GM12878 (cell line): ENCODE data around the gene FNTB. TPM values are rescaled to one million over a fixed set of nuclear protein-coding genes. Genes with fewer than 3 reads are reported as not detected.

Experiments
- ATF7 ChIP-seq: fragments of 450-650 bp; IDR thresholded peaks from 2 replicates; pipeline ENCODE4 v1.6.1; 2016; ENCODE audit warnings: low read depth, mild to moderate bottlenecking
- CBX5 ChIP-seq: sonication (generic); IDR thresholded peaks from 2 replicates; pipeline ENCODE4 v1.6.1; 2016; ENCODE audit warnings: low read depth, moderate library complexity, mild to moderate bottlenecking, inconsistent platforms
- CREB1 ChIP-seq: IDR thresholded peaks from 2 replicates; pipeline ENCODE4 v1.6.1; 2012; ENCODE audit warnings: low read depth, mild to moderate bottlenecking, inconsistent platforms
- E2F8 ChIP-seq: fragments of 450-650 bp; IDR thresholded peaks from 2 replicates; pipeline ENCODE4 v1.6.1; 2018; ENCODE audit warnings: mild to moderate bottlenecking, low read depth, moderate library complexity; ENCODE audit not compliant: partially characterized antibody
- IKZF1 ChIP-seq: fragments of 450-650 bp; conservative IDR thresholded peaks from 2 replicates; pipeline ENCODE4 v1.6.1; 2017; ENCODE audit warnings: antibody characterized with exemption, mild to moderate bottlenecking
- KAT2A ChIP-seq: conservative IDR thresholded peaks from 2 replicates; pipeline ENCODE4 v1.6.1; 2011; ENCODE audit warnings: low read depth, low read length; ENCODE audit not compliant: control insufficient read depth
- MTA2 ChIP-seq: fragments of 450-650 bp; IDR thresholded peaks from 2 replicates; pipeline ENCODE4 v1.6.1; 2016; ENCODE audit warnings: low read depth, mild to moderate bottlenecking, moderate library complexity
- NFIC ChIP-seq: IDR thresholded peaks from 2 replicates; pipeline ENCODE4 v1.6.1; 2012; ENCODE audit warnings: low read depth, mild to moderate bottlenecking, inconsistent platforms, low read length, moderate library complexity
- NFYA ChIP-seq: IDR thresholded peaks from 2 replicates; pipeline ENCODE4 v1.6.1; 2011; ENCODE audit warnings: low read depth, mild to moderate bottlenecking, low read length, improper control_type of control experiment, borderline replicate concordance
- PKNOX1 ChIP-seq: fragments of 450-650 bp; IDR thresholded peaks from 2 replicates; pipeline ENCODE4 v1.6.1; 2016; ENCODE audit warnings: mild to moderate bottlenecking
- PRDM15 ChIP-seq: fragments of 450-650 bp; formaldehyde crosslinking; IDR thresholded peaks from 2 replicates; pipeline ENCODE4 v1.4.0; 2020; ENCODE audit warnings: mild to moderate bottlenecking, moderate library complexity
- RAD21 ChIP-seq: IDR thresholded peaks from 2 replicates; pipeline ENCODE4 v1.6.1; 2011; ENCODE audit warnings: mild to moderate bottlenecking, low read depth, low read length, moderate library complexity; ENCODE audit not compliant: insufficient read depth
- RAD51 ChIP-seq: fragments of 450-650 bp; IDR thresholded peaks from 2 replicates; pipeline ENCODE4 v1.6.1; 2016; ENCODE audit warnings: moderate library complexity, mild to moderate bottlenecking, inconsistent platforms
- SMAD1 ChIP-seq: fragments of 450-650 bp; IDR thresholded peaks from 2 replicates; pipeline ENCODE4 v1.6.1; 2018; ENCODE audit warnings: mild to moderate bottlenecking, low read depth; ENCODE audit not compliant: partially characterized antibody
- SMC3 ChIP-seq: IDR thresholded peaks from 2 replicates; pipeline ENCODE4 v1.6.1; 2011; ENCODE audit warnings: low read length, improper control_type of control experiment, borderline replicate concordance
- SPI1 ChIP-seq: IDR thresholded peaks from 2 replicates; pipeline ENCODE4 v1.6.1; 2011; ENCODE audit warnings: low read depth, mild to moderate bottlenecking, low read length, moderate library complexity, borderline replicate concordance; ENCODE audit not compliant: insufficient read depth
- SREBF2 ChIP-seq: IDR thresholded peaks from 2 replicates; pipeline ENCODE4 v1.6.1; 2012; ENCODE audit warnings: mild to moderate bottlenecking, low read length
- TCF12 ChIP-seq: IDR thresholded peaks from 2 replicates; pipeline ENCODE4 v1.6.1; 2011; ENCODE audit warnings: low read depth, mild to moderate bottlenecking, low read length
- ZBTB11 ChIP-seq: fragments of 450-650 bp; formaldehyde crosslinking; IDR thresholded peaks from 2 replicates; pipeline ENCODE4 v1.5.0; 2022; ENCODE audit warnings: mild to moderate bottlenecking, missing genetic modification characterization
- polyA plus RNA-seq, 11 experiments: library from polyadenylated mRNA; depleted of rRNA in 4 of 11; unstranded in 6 of 11; stranded (reverse) in 5 of 11; fragments of >200 nt; fragmentation: Nextera tagmentation in 4 of 11; fragmentation: Illumina TruSeq in 1 of 11; extraction: Ambion mirVana in 4 of 11; extraction: Trizol in 1 of 11; gene quantifications; 1 replicate in 1 of 11; 2 replicates in 10 of 11; pipeline versions ENCODE4 v1.2.1 to v1.2.3, GENCODE V29; 2011 to 2016; ENCODE audit warnings: inconsistent platforms in 2 of 11, missing spikeins in 2 of 11, low read depth in 1 of 11
- total RNA-seq, 4 experiments: library from RNA; depleted of rRNA in 3 of 4; stranded (reverse); fragments of >200 nt in 3 of 4; fragmentation: Illumina TruSeq in 1 of 4; extraction: Trizol in 1 of 4; gene quantifications; 2 replicates each; pipeline versions ENCODE4 v1.2.1 to v1.2.3, GENCODE V29; 2013 to 2021

Gene FNTB
- total and polyA plus RNA-seq, 10 of the 15 experiments (the other 5 are each of a cell fraction or from before 2014, with no cell fraction given) = 10.4 to 25.1 (median 16.7) TPM

GRCh38 chr14:64952598-64953309 is 33.9 kb upstream of the FNTB start (continued):
- no peak for TF ChIP-seq PKNOX1
- peak; percentile 34 for TF ChIP-seq IKZF1
- no peak for TF ChIP-seq CBX5
- no peak for TF ChIP-seq ZBTB11 (CRISPR knock-in tag)
- TF ChIP-seq SMAD1 = no peak
- TF ChIP-seq SREBF2 = no peak
- no peak for TF ChIP-seq RAD51
- no peak for TF ChIP-seq PRDM15 (CRISPR knock-in tag)
- no peak for TF ChIP-seq KAT2A
- peak; percentile 30; the same call in 1 of the 2 replicates for TF ChIP-seq NFIC
- peak; percentile 35; the same call in 1 of the 2 replicates for TF ChIP-seq RAD21
- TF ChIP-seq MTA2 = 0 out of 2 replicates have a peak, but pooled peaks have one; percentile 21
- TF ChIP-seq E2F8 = no peak
- TF ChIP-seq SMC3 = no peak
- TF ChIP-seq ATF7 = peak; percentile 64
- TF ChIP-seq CREB1 = no peak
- TF ChIP-seq TCF12 = no peak
- no peak for TF ChIP-seq SPI1
- no peak for TF ChIP-seq NFYA
